Adrenal gland (tissue), 12 donors: Measurements from ENCODE around the gene C10orf95. TPM values are rescaled to one million over a fixed set of nuclear protein-coding genes. Genes with fewer than 3 reads are reported as not detected.

Experiments used
- DNase-seq, 7 donors: peaks; one replicate each; pipeline ENCODE4 v3.0.0-alpha.2; 2019 to 2020
- H3K27ac ChIP-seq, 5 donors: fragments of 200-600 bp; sonication (generic) in 4 of 5; 1 replicate in 3 of 5; 2 replicates in 2 of 5; pipeline versions ENCODE4 v1.5.1 to v1.8.0; 2016 to 2020; ENCODE audit warnings: mild to moderate bottlenecking in 1 of 5
- H3K27me3 ChIP-seq: fragments of 200-600 bp; 2 replicates; pipeline ENCODE4 v1.8.0; 2021
- H3K36me3 ChIP-seq, 2 donors: fragments of 200-600 bp; replicated peaks in 1 of 2; 1 replicate in 1 of 2; 2 replicates in 1 of 2; pipeline versions ENCODE4 v1.5.1 to v1.8.0; 2018 to 2022
- H3K4me1 ChIP-seq, 2 donors: fragments of 200-600 bp; replicated peaks in 1 of 2; 1 replicate in 1 of 2; 2 replicates in 1 of 2; pipeline versions ENCODE4 v1.5.1 to v1.8.0; 2018 to 2021
- H3K4me3 ChIP-seq, 4 donors: fragments of 200-600 bp; sonication (generic) in 3 of 4; one replicate each; pipeline ENCODE4 v1.5.1; 2016 to 2018
- H3K9me3 ChIP-seq, 3 donors: fragments of 200-600 bp; sonication (generic) in 1 of 3; replicated peaks in 1 of 3; 1 replicate in 2 of 3; 2 replicates in 1 of 3; pipeline versions ENCODE4 v1.5.1 to v1.8.0; 2016 to 2021
- POLR2A ChIP-seq, 2 donors: fragments of 450-650 bp; IDR thresholded peaks; one replicate each; pipeline ENCODE4 v1.6.1; 2017; ENCODE audit warnings: antibody characterized with exemption in 2 of 2, mild to moderate bottlenecking in 2 of 2, moderate library complexity in 1 of 2
- WGBS, 4 donors: extraction: QIAGEN DNeasy Blood & Tissue Kit in 2 of 4; methylation state at CpG; one replicate each; pipeline versions ENCODE4 v1.1.5 to v1.1.7; 2013 to 2017; 5-methylcytosine and 5-hydroxymethylcytosine counted together
- intact Hi-C, 2 donors: fragments of 100-400 bp; cut with DNase I; formaldehyde crosslinking; loops; one replicate each; pipeline versions ENCODE4 v1.14.1 to v1.15.0; 2022 to 2023
- polyA plus RNA-seq, 3 donors: library from polyadenylated mRNA; stranded (reverse); fragments of 200-250 nt in 2 of 3; fragments of 350-450 nt in 1 of 3; fragmentation: Illumina TruSeq in 1 of 3; extraction: RNeasy Lipid Tissue Mini Kit (QIAGEN cat#74804) in 1 of 3; gene quantifications; one replicate each; pipeline ENCODE4 v1.2.3, GENCODE V29; 2013 to 2014
- total RNA-seq, 9 donors: library from RNA; depleted of rRNA in 4 of 9; stranded (reverse); fragments of >200 nt in 4 of 9; fragments of 120-200 nt in 1 of 9; fragmentation: NEBNext Ultra II Directional in 1 of 9; extraction: Animal tissue kit (Norgen Biotek cat#: 25700) in 1 of 9; gene quantifications; one replicate each; pipeline versions ENCODE4 v1.1.0 to v1.2.4, GENCODE V29; 2013 to 2023
- TF ChIP-seq, protein P1 (sequence below), 6 experiments: fragments of 450-650 bp in 4 of 6; fragments of 200-600 bp in 2 of 6; sonication (generic) in 1 of 6; IDR thresholded peaks; 1 replicate in 5 of 6; 2 replicates in 1 of 6; pipeline versions ENCODE4 v1.5.1 to v1.8.0; 2016 to 2021; ENCODE audit warnings: antibody characterized with exemption in 6 of 6, mild to moderate bottlenecking in 2 of 6, moderate library complexity in 1 of 6
- donor health status: healthy with polysubstance abuse.
- donor health status: Bipolar disorder and iron deficiency.
- donor health status: DM: yes; HTN: yes; CAD: no.
- donor health status: DM: no; HTN: no; CAD: no.
- donor health status: DM: no; HTN: no; CAD: no.
- donor health status: DM: yes; HTN: yes; CAD: no.

Gene C10orf95
- total and polyA plus RNA-seq, 12 donors = 0.14 to 0.28 (median 0.24) TPM; not detected in 7

DNA sequence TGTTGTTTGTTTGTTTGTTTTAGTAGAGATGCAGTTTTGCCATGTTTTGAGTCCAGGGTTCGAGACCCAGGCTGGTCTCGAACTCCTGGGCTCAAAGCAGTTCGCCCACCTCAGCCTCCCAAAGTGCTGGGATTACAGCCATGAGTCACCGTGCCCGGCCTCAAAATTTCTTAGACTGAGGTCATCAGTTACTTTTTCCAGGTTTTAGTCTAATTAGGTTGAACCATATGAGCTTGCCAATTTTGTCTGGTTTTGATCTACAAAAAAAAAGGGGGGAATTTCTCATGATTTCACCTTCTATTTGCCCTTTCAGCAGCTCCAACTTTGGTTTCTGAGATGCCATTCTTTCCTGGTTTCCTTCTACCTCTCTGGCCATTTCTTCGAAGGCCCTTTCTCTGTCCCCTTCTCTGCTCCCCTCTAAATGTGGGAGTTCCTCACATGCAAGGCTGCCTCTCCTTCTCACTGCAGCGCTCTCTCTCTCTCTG is 24.5 kb downstream of the C10orf95 start:
- intact Hi-C loops = no loop called here
- 74 to 81% (median 76%) methylated on average over 7 of the region's 7 CpGs for WGBS, 4 donors
- Histone ChIP-seq H3K27ac (no peak overlapping the region), H3K4me1 (peaks cover 19 to 31% of the 10 kb centered on the region in 2 donors), H3K27me3 (no peaks in the 10 kb centered on the region), H3K9me3 (no peaks in the 10 kb centered on the region), H3K4me3 (no peak overlapping the region), H3K36me3 (peaks cover 0 to 20% of the 10 kb centered on the region in 2 donors)
- TF ChIP-seq, protein P1, sequence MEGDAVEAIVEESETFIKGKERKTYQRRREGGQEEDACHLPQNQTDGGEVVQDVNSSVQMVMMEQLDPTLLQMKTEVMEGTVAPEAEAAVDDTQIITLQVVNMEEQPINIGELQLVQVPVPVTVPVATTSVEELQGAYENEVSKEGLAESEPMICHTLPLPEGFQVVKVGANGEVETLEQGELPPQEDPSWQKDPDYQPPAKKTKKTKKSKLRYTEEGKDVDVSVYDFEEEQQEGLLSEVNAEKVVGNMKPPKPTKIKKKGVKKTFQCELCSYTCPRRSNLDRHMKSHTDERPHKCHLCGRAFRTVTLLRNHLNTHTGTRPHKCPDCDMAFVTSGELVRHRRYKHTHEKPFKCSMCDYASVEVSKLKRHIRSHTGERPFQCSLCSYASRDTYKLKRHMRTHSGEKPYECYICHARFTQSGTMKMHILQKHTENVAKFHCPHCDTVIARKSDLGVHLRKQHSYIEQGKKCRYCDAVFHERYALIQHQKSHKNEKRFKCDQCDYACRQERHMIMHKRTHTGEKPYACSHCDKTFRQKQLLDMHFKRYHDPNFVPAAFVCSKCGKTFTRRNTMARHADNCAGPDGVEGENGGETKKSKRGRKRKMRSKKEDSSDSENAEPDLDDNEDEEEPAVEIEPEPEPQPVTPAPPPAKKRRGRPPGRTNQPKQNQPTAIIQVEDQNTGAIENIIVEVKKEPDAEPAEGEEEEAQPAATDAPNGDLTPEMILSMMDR (IDR thresholded peaks at IDR 0.05) = no peak
- no peak for TF ChIP-seq POLR2A (IDR thresholded peaks at IDR 0.05)
- DNase-seq = no peak

DNA sequence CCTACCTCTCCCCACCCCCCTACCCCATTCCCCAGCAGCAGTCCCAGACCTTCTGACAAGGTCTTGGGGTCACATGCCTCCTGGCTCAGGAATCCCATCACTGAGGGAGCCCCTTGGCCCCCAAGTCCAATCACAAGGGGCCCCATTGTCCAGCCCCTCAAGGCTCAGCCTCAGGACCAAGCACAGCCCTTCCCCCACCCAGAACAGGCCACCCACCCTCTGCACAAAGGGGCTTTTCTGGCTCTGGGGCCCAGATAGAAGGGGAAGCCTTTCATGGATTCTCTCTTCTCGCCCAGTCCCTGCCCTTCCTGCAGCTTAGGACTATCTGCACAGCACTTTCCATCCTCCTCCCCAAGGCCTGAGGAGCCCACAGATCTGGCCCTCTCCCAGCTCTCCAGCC is 25.9 kb downstream of the C10orf95 start:
- Histone ChIP-seq H3K9me3 (no peaks in the 10 kb centered on the region), H3K27ac (no peak overlapping the region), H3K27me3 (no peaks in the 10 kb centered on the region), H3K4me3 (no peak overlapping the region), H3K36me3 (peaks cover 0 to 20% of the 10 kb centered on the region in 2 donors), H3K4me1 (peaks cover 13 to 24% of the 10 kb centered on the region in 2 donors)
- DNase-seq = no peak
- intact Hi-C loops = no loop called here
- TF ChIP-seq, protein P1 (IDR thresholded peaks at IDR 0.05) = no peak
- TF ChIP-seq POLR2A (IDR thresholded peaks at IDR 0.05) = no peak
- 79 to 100% (median 89%) methylated on average over 1 of the region's 1 CpG for WGBS, 4 donors

DNA sequence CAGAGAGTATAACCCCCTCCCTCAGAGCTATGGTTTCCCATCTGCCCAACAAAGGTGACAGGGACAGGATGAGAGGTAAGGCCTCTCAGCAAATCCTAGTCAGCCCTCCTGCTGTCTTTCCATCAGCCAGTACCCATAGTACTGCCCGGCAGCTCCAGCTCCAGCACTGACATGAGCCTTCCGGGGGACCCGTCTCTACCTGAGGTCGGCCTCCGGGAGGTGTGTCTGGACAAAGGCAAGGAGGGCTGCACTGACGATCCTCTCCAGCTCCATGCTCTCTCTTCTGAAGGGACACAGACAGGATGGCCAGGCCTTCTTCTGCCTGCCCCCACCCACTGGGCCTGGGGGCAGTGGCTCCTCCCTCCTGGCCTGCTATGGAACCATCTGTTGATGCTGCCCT is 26.4 kb downstream of the C10orf95 start:
- no peak for DNase-seq
- no peaks in the 10 kb centered on the region for H3K9me3 ChIP-seq
- H3K36me3 ChIP-seq = peaks cover 0 to 20% of the 10 kb centered on the region in 2 donors
- TF ChIP-seq, protein P1 (IDR thresholded peaks at IDR 0.05) = no peak
- TF ChIP-seq POLR2A (IDR thresholded peaks at IDR 0.05) = no peak
- no peak overlapping the region for H3K27ac ChIP-seq
- 83 to 92% (median 89%) methylated on average over 6 of the region's 6 CpGs for WGBS, 4 donors
- H3K27me3 ChIP-seq = no peaks in the 10 kb centered on the region
- peaks cover 18 to 29% of the 10 kb centered on the region in 2 donors for H3K4me1 ChIP-seq
- H3K4me3 ChIP-seq = no peak overlapping the region
- intact Hi-C loops = no loop called here

DNA sequence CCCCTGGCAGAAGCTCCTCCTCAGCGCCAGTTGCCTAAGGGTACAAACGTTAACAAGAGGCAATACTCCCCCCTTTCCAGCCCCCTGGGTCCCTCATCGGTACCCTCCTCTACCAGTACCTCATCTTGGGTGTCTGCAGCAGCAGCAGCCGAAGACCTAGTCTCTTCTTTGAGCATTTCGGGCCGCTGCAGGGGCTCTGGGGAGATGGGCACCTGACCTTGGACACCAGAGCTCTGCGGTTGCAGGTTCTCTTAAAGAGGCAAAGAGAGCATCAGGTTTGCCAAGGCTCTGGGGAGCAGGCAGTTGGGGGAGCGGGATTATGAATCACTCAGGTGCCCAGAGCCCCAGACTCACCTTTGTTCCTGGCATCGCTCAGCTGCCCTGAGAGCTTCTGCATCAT is 27.2 kb downstream of the C10orf95 start:
- Histone ChIP-seq H3K4me1 (peaks cover 25 to 36% of the 10 kb centered on the region in 2 donors), H3K27ac (no peak overlapping the region), H3K4me3 (no peak overlapping the region), H3K36me3 (peaks cover 0 to 20% of the 10 kb centered on the region in 2 donors), H3K9me3 (no peaks in the 10 kb centered on the region), H3K27me3 (no peaks in the 10 kb centered on the region)
- no peak for TF ChIP-seq POLR2A (IDR thresholded peaks at IDR 0.05)
- peak in 1 of 7 donors; percentile 51 for DNase-seq
- 76 to 88% (median 85%) methylated on average over 8 to 9 of the region's 9 CpGs for WGBS, 4 donors
- intact Hi-C loops = no loop called here

DNA sequence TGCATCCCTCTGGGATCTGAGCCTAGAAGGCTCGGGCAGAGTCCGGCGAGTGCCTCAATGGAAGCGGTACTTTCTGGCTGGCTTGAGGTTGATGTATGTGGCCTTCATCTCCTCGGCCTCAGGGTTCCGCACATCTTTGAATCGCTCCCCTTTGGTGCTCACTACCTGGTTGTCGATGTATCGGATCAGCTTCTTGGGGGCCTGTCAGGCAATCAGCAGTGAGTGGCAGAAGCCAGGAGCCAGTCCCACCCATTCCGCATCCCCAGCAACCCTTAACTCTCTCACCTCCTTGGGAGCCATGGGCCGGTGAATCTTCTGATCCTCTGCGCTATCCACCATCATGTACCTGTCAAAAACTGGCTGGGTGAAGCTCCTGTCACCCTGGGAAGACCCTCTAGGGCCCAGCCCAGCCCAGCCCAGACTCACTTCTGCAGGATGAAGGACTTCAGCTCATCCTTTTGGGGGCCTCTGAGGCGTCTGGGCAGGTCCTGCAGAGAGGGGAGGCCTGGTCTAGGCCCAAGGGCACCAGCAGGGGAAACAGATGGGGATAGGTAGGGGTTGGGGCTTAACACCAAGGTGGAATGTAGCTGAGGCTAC is 27.9 kb downstream of the C10orf95 start:
- DNase-seq = peak in 1 of 7 donors; percentile 56
- Histone ChIP-seq H3K36me3 (peaks cover 0 to 20% of the 10 kb centered on the region in 2 donors), H3K9me3 (no peaks in the 10 kb centered on the region), H3K4me3 (no peak overlapping the region), H3K27me3 (no peaks in the 10 kb centered on the region), H3K27ac (peak overlapping the region in 3 of 5 donors; percentile 77 to 96 (median 91)), H3K4me1 (peaks cover 28 to 39% of the 10 kb centered on the region in 2 donors)
- WGBS, 4 donors = 86 to 89% (median 87%) methylated on average over 10 to 13 of the region's 13 CpGs
- intact Hi-C loops = no loop called here
- TF ChIP-seq, protein P1 (IDR thresholded peaks at IDR 0.05) = no peak
- TF ChIP-seq POLR2A (IDR thresholded peaks at IDR 0.05) = no peak
